ENCODE measurements around the gene PPM1A.

PPM1A gene

DNA sequence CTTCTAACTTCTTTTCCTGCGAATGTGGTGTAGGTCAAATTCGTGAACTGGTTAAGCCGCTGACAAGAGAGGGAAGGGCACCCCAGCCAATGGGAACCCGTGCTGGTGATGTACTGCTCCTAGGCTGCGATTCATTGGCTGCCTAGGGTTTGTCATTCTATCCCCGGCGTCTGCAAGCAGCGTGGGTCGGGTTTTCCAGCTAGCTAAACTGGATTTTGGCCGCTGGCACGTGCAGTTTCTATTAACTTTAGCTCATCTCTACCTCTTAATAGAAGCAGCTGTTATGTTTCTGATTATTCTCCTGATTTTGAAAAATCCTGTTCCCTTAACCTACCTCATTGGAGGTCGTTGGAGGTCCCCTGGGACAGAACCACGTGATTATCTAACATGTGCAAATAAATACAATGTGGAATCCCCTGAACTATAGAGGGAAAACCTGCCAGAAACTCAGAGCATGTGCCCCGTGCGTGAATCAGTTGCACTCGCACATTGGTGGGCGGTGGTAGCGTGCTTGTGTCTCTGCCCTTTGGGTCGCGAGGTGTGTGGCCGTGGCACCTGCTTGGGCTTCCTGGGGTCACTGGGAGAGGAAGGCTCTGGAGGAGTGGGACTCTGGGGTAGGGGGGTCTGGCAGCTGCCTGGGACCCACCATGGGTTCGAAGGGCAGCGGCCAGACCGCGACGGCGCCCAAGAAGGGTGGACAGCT lies 876 bp upstream of the PPM1A start:
- H3K27me3 ChIP-seq (ENCODE audit: control insufficient read depth, insufficient read depth, low read length) = no peaks in the 10 kb centered on the region
- peak overlapping the region; percentile 87 for H3K4me3 ChIP-seq (ENCODE audit: low read depth, low read length)
- peaks cover 37% of the 10 kb centered on the region for H3K4me1 ChIP-seq (ENCODE audit: control insufficient read depth, insufficient read depth, low read length)
- H3K27ac ChIP-seq (ENCODE audit: low read depth, low read length) = peak overlapping the region; percentile 100
- no peaks in the 10 kb centered on the region for H3K36me3 ChIP-seq (ENCODE audit: control insufficient read depth, insufficient read depth, low read length)
- no peaks in the 10 kb centered on the region for H3K9me3 ChIP-seq (ENCODE audit: control insufficient read depth, insufficient read depth, low read length)
- peak overlapping the region; percentile 95 for H3K9ac ChIP-seq (ENCODE audit: low read depth, low read length)

GRCh38 chr14:60249321-60250256 lies 568 bp downstream of the PPM1A start:
- H3K9ac ChIP-seq (ENCODE audit: low read depth, low read length) = peak overlapping the region; percentile 76
- H3K27ac ChIP-seq (ENCODE audit: low read depth, low read length) = peak overlapping the region; percentile 95
- H3K4me3 ChIP-seq (ENCODE audit: low read depth, low read length) = peak overlapping the region; percentile 98
- H3K27me3 ChIP-seq (ENCODE audit: control insufficient read depth, insufficient read depth, low read length) = no peaks in the 10 kb centered on the region
- no peaks in the 10 kb centered on the region for H3K9me3 ChIP-seq (ENCODE audit: control insufficient read depth, insufficient read depth, low read length)
- H3K36me3 ChIP-seq (ENCODE audit: control insufficient read depth, insufficient read depth, low read length) = no peaks in the 10 kb centered on the region
- H3K4me1 ChIP-seq (ENCODE audit: control insufficient read depth, insufficient read depth, low read length) = peaks cover 49% of the 10 kb centered on the region

- peaks cover 45% of the 10 kb centered on the region for H3K4me1 ChIP-seq (ENCODE audit: control insufficient read depth, insufficient read depth, low read length)
- no peaks in the 10 kb centered on the region for H3K36me3 ChIP-seq (ENCODE audit: control insufficient read depth, insufficient read depth, low read length)
- H3K9ac ChIP-seq (ENCODE audit: low read depth, low read length) = peak overlapping the region; percentile 76
- peak overlapping the region; percentile 95 for H3K27ac ChIP-seq (ENCODE audit: low read depth, low read length)
- H3K27me3 ChIP-seq (ENCODE audit: control insufficient read depth, insufficient read depth, low read length) = no peaks in the 10 kb centered on the region
- no peaks in the 10 kb centered on the region for H3K9me3 ChIP-seq (ENCODE audit: control insufficient read depth, insufficient read depth, low read length)
- peak overlapping the region; percentile 98 for H3K4me3 ChIP-seq (ENCODE audit: low read depth, low read length)
Observed at GRCh38 chr14:60250257-60251035, 1.4 kb downstream of the PPM1A start.

- Histone ChIP-seq H3K4me1 (ENCODE audit: control insufficient read depth, insufficient read depth, low read length) (peaks cover 37% of the 10 kb centered on the region), H3K27me3 (ENCODE audit: control insufficient read depth, insufficient read depth, low read length) (no peaks in the 10 kb centered on the region), H3K4me3 (ENCODE audit: low read depth, low read length) (no peak overlapping the region), H3K9ac (ENCODE audit: low read depth, low read length) (no peak overlapping the region), H3K9me3 (ENCODE audit: control insufficient read depth, insufficient read depth, low read length) (no peaks in the 10 kb centered on the region), H3K27ac (ENCODE audit: low read depth, low read length) (no peak overlapping the region), H3K36me3 (ENCODE audit: control insufficient read depth, insufficient read depth, low read length) (no peaks in the 10 kb centered on the region)
Observed at GRCh38 chr14:60251877-60252276, 2.9 kb downstream of the PPM1A start.

DNA sequence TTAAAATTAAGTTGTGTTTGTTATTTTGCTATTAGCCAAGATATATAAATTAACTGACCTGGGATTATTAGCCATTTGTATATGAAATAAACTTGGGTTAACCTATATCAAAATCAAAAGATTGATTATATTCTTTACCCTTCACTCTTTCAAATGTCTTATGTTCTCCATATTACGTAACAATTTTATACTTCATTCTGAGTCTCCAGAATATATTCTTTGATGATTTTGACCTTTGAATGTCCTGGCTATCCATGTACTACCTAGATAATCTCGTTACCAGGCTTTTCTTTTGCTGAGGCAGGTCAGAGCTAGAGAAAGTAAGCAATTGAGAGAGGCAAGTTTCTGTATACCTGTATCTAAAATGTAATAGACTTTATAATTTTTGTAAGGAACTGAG lies 3.6 kb downstream of the PPM1A start:
- no peak overlapping the region for H3K27ac ChIP-seq (ENCODE audit: low read depth, low read length)
- no peak overlapping the region for H3K9ac ChIP-seq (ENCODE audit: low read depth, low read length)
- no peaks in the 10 kb centered on the region for H3K27me3 ChIP-seq (ENCODE audit: control insufficient read depth, insufficient read depth, low read length)
- no peaks in the 10 kb centered on the region for H3K9me3 ChIP-seq (ENCODE audit: control insufficient read depth, insufficient read depth, low read length)
- no peak overlapping the region for H3K4me3 ChIP-seq (ENCODE audit: low read depth, low read length)
- no peaks in the 10 kb centered on the region for H3K36me3 ChIP-seq (ENCODE audit: control insufficient read depth, insufficient read depth, low read length)
- peaks cover 36% of the 10 kb centered on the region for H3K4me1 ChIP-seq (ENCODE audit: control insufficient read depth, insufficient read depth, low read length)

- H3K9ac ChIP-seq (ENCODE audit: low read depth, low read length) = no peak overlapping the region
- H3K27ac ChIP-seq (ENCODE audit: low read depth, low read length) = no peak overlapping the region
Observed at GRCh38 chr14:60253649-60254048, 4.6 kb downstream of the PPM1A start.

DNA sequence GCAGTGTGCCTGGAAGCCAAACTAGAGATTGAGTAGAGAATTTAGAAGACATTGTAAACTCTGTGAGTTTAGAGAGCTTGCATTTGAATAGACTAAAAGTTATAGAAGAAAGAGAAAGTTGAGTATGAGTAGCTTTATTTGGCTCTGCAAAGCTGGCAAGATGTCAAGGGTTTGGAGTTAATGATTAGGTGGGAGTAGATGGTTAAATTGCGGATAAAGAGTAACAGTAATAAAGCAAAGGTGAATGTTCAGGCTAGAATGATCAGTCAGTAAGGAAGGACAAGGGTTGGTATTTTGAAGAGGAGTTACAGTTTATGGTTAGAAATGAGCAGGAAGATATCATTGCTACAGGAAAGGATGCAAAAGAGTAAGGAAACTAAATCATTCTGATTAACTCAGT lies 5.2 kb downstream of the PPM1A start:
- Histone ChIP-seq H3K4me3 (ENCODE audit: low read depth, low read length) (no peak overlapping the region), H3K9me3 (ENCODE audit: control insufficient read depth, insufficient read depth, low read length) (no peaks in the 10 kb centered on the region), H3K27me3 (ENCODE audit: control insufficient read depth, insufficient read depth, low read length) (no peaks in the 10 kb centered on the region), H3K36me3 (ENCODE audit: control insufficient read depth, insufficient read depth, low read length) (no peaks in the 10 kb centered on the region), H3K9ac (ENCODE audit: low read depth, low read length) (no peak overlapping the region), H3K27ac (ENCODE audit: low read depth, low read length) (no peak overlapping the region), H3K4me1 (ENCODE audit: control insufficient read depth, insufficient read depth, low read length) (peaks cover 34% of the 10 kb centered on the region)

More at GRCh38 chr14:60253649-60254048, 4.6 kb downstream of the PPM1A start:
- no peaks in the 10 kb centered on the region for H3K9me3 ChIP-seq (ENCODE audit: control insufficient read depth, insufficient read depth, low read length)
- H3K27me3 ChIP-seq (ENCODE audit: control insufficient read depth, insufficient read depth, low read length) = no peaks in the 10 kb centered on the region
- H3K4me1 ChIP-seq (ENCODE audit: control insufficient read depth, insufficient read depth, low read length) = peaks cover 34% of the 10 kb centered on the region
- H3K4me3 ChIP-seq (ENCODE audit: low read depth, low read length) = no peak overlapping the region
- no peaks in the 10 kb centered on the region for H3K36me3 ChIP-seq (ENCODE audit: control insufficient read depth, insufficient read depth, low read length)

GRCh38 chr14:60257865-60258264 lies 8.8 kb downstream of the PPM1A start:
- no peak overlapping the region for H3K27ac ChIP-seq (ENCODE audit: low read depth, low read length)
- H3K4me3 ChIP-seq (ENCODE audit: low read depth, low read length) = no peak overlapping the region
- no peaks in the 10 kb centered on the region for H3K9me3 ChIP-seq (ENCODE audit: control insufficient read depth, insufficient read depth, low read length)
- H3K36me3 ChIP-seq (ENCODE audit: control insufficient read depth, insufficient read depth, low read length) = no peaks in the 10 kb centered on the region
- H3K9ac ChIP-seq (ENCODE audit: low read depth, low read length) = no peak overlapping the region
- H3K27me3 ChIP-seq (ENCODE audit: control insufficient read depth, insufficient read depth, low read length) = no peaks in the 10 kb centered on the region
- H3K4me1 ChIP-seq (ENCODE audit: control insufficient read depth, insufficient read depth, low read length) = peaks cover 18% of the 10 kb centered on the region

- peaks cover 6% of the 10 kb centered on the region; the same call in 1 of the 2 replicates for H3K4me1 ChIP-seq (ENCODE audit: control insufficient read depth, insufficient read depth, low read length)
- no peak overlapping the region for H3K9ac ChIP-seq (ENCODE audit: low read depth, low read length)
- H3K27ac ChIP-seq (ENCODE audit: low read depth, low read length) = no peak overlapping the region
- H3K36me3 ChIP-seq (ENCODE audit: control insufficient read depth, insufficient read depth, low read length) = no peaks in the 10 kb centered on the region
- H3K9me3 ChIP-seq (ENCODE audit: control insufficient read depth, insufficient read depth, low read length) = no peaks in the 10 kb centered on the region
- H3K27me3 ChIP-seq (ENCODE audit: control insufficient read depth, insufficient read depth, low read length) = no peaks in the 10 kb centered on the region
- H3K4me3 ChIP-seq (ENCODE audit: low read depth, low read length) = no peak overlapping the region
Observed at GRCh38 chr14:60265163-60265562, 16.1 kb downstream of the PPM1A start.

GRCh38 chr14:60266021-60266937 lies 17.3 kb downstream of the PPM1A start:
- Histone ChIP-seq H3K4me1 (ENCODE audit: control insufficient read depth, insufficient read depth, low read length) (peaks cover 8% of the 10 kb centered on the region; the same call in 1 of the 2 replicates), H3K4me3 (ENCODE audit: low read depth, low read length) (no peak overlapping the region), H3K9ac (ENCODE audit: low read depth, low read length) (no peak overlapping the region), H3K36me3 (ENCODE audit: control insufficient read depth, insufficient read depth, low read length) (no peaks in the 10 kb centered on the region), H3K27me3 (ENCODE audit: control insufficient read depth, insufficient read depth, low read length) (no peaks in the 10 kb centered on the region), H3K9me3 (ENCODE audit: control insufficient read depth, insufficient read depth, low read length) (no peaks in the 10 kb centered on the region), H3K27ac (ENCODE audit: low read depth, low read length) (no peak overlapping the region)

Data from HUES48 (cell line).